ENCODE results near the gene HRAS. TPM values are rescaled to one million over a fixed set of nuclear protein-coding genes. Genes with fewer than 3 reads are reported as not detected.

The HRAS gene
- polyA plus RNA-seq, 3 donors, result 34.1 to 76.3 (median 58.1) TPM

DNA sequence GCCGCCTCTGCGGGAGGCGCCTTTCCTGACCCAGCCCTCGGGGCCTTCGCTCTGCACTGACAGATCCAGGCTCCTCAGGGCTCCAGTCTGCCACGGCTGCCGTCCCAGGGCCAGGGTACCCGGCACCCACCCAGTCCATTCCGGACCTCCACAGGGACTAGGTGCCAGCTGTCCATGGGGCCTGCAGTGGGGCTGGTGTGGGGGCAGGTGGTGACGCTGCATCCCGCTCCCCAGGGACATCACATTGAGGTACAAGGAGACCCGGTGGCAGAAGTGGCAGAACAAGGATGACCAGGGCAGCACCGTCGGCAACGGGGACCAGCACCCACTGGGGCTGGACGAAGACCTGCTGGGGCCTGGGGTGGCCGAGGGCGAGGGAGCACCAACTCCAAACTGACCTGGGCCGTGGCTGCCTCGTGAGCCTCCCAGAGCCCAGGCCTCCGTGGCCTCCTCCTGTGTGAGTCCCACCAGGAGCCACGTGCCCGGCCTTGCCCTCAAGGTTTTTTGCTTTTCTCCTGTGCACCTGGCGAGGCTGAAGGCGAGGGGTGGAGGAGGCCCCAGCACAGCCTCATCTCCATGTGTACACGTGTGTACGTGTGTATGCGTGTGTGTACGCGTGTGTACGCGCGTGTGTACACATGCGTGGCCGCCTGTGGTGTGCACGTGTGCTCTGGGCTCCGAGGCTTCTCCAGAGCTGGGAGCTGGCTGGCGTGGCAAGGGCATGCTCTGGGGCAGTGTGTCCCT lies 45.0 kb downstream of the HRAS start:
- 94 to 96% (median 95%) methylated on average over 38 of the region's 38 CpGs for WGBS, 3 donors
- H3K27ac ChIP-seq (ENCODE audit: low read depth, low read length), result no peak overlapping the region

DNA sequence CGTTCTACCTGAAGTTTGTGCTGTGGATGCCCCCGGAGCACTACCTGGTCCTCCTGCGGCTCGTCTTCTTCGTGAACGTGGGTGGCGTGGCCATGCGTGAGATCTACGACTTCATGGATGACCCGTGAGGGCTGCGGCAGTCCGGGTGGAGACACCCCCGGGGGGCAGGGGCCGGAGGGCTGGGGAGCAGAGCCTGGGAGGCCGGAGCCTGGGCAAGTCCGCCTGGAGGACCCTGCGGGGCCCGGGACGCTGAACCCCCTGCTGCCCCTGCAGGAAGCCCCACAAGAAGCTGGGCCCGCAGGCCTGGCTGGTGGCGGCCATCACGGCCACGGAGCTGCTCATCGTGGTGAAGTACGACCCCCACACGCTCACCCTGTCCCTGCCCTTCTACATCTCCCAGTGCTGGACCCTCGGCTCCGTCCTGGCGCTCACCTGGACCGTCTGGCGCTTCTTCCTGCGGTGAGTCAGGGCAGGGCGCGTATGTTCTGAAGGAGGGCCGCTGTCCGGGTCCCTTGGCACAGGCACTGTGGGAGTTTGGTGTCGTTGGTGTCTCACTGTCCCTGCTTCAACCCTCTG lies 45.7 kb downstream of the HRAS start:
- H3K27ac ChIP-seq (ENCODE audit: low read depth, low read length), result no peak overlapping the region
- WGBS, 3 donors, result 95% methylated on average over 36 to 37 of the region's 37 CpGs

DNA sequence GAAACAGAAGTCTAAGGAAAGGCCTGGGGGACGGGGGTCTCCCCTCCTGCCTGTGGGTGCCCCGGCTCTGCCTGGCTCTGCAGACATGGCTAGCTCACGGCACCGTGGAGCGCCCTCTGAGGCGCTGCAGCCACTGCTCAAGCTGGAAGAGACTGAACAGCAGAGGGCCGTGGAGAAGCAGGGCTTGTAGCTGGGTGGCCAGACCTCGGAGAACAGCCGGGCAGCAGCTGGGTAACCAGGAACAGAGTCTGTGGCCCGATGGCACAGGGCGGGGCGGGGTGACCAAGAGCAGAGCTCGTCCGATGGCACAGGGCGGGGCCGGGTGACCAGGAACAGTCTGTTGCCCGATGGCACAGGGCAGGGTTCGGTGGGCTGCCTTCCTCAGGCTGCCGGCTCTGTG lies 46.4 kb downstream of the HRAS start:
- H3K27ac ChIP-seq (ENCODE audit: low read depth, low read length), result no peak overlapping the region
- 90 to 92% (median 90%) methylated on average over 19 of the region's 19 CpGs for WGBS, 3 donors

DNA sequence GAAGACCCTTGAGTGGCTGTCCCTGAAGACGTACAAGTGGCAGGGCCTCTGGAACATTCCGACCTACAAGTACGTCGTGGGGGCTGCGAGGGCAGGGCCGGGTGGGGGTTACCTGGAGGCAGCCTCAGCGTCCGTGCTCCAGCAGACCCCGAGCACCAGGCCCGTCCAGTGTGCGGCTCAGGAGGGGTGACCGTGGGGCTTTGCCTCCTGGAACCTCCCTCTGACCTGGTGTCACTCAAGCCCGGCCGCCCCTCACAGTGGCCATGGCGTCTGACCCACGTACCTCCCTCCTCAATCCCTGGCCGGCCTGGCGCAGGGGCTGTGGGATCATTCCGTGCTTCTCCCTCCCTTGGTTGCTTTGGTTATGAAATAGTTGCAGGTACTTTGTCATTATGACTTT lies 46.8 kb downstream of the HRAS start:
- 87 to 94% (median 93%) methylated on average over 19 of the region's 19 CpGs for WGBS, 3 donors
- no peak overlapping the region for H3K27ac ChIP-seq (ENCODE audit: low read depth, low read length)

DNA sequence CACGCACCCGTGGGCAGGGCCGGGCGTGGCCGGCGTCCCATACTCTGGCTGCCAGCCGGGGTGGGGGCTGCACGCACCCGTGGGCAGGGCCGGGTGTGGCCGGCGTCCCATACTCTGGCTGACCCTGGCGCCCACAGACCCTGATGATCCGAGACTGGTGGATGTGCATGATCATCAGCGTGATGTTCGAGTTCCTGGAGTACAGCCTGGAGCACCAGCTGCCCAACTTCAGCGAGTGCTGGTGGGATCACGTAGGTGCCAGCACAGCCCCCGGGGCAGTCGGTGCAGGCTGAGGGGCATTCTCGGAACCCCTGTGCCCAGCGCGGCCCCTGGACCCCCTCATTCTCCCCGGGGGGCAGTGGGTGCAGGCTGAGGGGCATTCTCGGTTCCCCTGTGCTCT lies 47.3 kb downstream of the HRAS start:
- H3K27ac ChIP-seq (ENCODE audit: low read depth, low read length), result no peak overlapping the region
- WGBS, 3 donors, result 84 to 86% (median 84%) methylated on average over 25 of the region's 25 CpGs

DNA sequence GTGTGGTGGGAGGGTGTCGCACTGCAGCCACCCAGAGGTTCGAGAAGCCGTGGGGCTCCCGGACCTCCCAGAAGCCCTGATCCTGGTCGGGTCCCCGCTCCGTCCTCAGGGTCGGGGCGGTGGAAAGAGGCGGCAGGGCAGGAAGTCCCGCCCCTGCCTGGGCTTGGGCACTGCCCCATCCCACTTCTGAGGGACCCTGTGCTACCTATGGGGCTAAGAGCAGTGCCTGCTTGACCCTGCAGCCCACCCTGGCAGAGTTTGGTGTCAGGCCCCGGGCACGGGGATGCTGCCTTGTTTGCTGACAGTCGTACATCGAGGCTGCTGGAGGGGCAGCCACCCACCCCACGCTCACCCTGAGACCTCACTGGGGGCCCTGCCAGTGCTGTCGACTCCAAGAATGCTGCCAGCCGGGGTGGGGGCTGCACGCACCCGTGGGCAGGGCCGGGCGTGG lies 47.8 kb downstream of the HRAS start:
- 85 to 91% (median 89%) methylated on average over 19 to 22 of the region's 22 CpGs for WGBS, 3 donors
- no peak overlapping the region for H3K27ac ChIP-seq (ENCODE audit: low read depth, low read length)

DNA sequence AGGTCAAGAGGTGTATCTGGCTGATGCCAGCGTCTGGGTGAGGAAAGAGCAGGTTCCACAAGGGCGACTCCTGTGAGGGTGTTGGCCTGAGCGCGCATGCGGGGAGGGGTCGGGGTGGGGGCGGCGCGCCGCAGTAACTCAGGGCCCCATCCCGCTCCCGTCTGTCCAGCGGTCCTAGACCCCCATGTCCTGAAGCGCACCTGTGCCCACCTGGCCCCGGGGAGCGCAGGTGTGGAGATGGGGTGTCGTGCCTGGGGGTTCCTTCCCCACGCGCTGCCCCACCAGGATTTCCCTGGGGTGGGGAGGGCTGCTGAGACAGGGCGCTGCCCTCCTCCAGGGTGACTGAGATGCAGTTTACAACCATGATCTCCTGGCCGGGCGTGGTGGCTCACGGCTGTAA lies 49.2 kb downstream of the HRAS start:
- no peak overlapping the region for H3K27ac ChIP-seq (ENCODE audit: low read depth, low read length)
- WGBS, 3 donors, result 95 to 96% (median 96%) methylated on average over 22 to 23 of the region's 23 CpGs

DNA sequence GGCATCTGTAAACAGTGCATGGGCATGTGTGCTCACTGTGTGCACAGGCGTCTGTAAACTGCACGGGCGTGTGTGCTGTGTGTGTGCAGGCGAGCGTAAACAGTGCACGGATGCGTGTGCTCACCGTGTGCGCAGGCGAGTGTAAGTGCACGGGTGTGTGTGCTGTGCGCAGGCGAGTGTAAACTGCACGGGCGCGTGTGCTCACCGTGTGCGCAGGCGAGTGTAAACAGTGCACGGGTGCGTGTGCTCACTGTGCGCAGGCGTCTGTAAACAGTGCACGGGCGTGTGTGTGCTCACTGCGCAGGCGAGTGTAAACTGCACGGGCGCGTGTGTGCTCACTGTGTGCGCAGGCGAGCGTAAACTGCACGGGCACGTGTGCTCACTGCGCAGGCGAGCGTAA lies 50.8 kb downstream of the HRAS start:
- no peak overlapping the region for H3K27ac ChIP-seq (ENCODE audit: low read depth, low read length)
- 96 to 98% (median 96%) methylated on average over 38 of the region's 38 CpGs for WGBS, 3 donors

Other genes with a start within 250 kb of the HRAS start
- 100 to 1,000 TPM in 1 of 3 donors, 10 to 100 TPM in 2; 28.8 to 335 (median 51.2) TPM for gene PGGHG, start 246.4 kb downstream of the HRAS start, polyA plus RNA-seq
- under 1 TPM in 1 of 3 donors, not detected in 2; 0.35 TPM for gene IFITM5, start 236.1 kb downstream of the HRAS start, polyA plus RNA-seq
- gene IFITM2, start 227.8 kb downstream of the HRAS start, polyA plus RNA-seq, result 1,000 to 10,000 TPM in 2 of 3 donors, 100 to 1,000 TPM in 1; 208 to 1,862 (median 1,191) TPM
- 100 to 1,000 TPM in 2 of 3 donors, 10 to 100 TPM in 1; 84.7 to 356 (median 325) TPM for gene IFITM1, start 221.5 kb downstream of the HRAS start, polyA plus RNA-seq
- gene IFITM3, start 214.7 kb downstream of the HRAS start, polyA plus RNA-seq, result 1,000 to 10,000 TPM in 2 of 3 donors, 100 to 1,000 TPM in 1; 569 to 2,459 (median 1,570) TPM
- gene B4GALNT4, start 166.1 kb downstream of the HRAS start, polyA plus RNA-seq, result 1 to 10 TPM in 2 of 3 donors, under 1 TPM in 1; 0.99 to 3.8 (median 1.6) TPM
- 10 to 100 TPM in 1 of 3 donors, 1 to 10 TPM in 2; 1.0 to 15.4 (median 3.4) TPM for gene PKP3, start 141.4 kb downstream of the HRAS start, polyA plus RNA-seq
- gene SIGIRR, start 120.6 kb downstream of the HRAS start, polyA plus RNA-seq, result 10 to 100 TPM; 39.4 to 99.3 (median 49.2) TPM
- 10 to 100 TPM in 1 of 3 donors, 1 to 10 TPM in 1, under 1 TPM in 1; 0.45 to 14.3 (median 2.7) TPM for gene ANO9, start 93.6 kb downstream of the HRAS start, polyA plus RNA-seq
- gene PTDSS2, start 85.3 kb downstream of the HRAS start, polyA plus RNA-seq, result 10 to 100 TPM; 18.1 to 23.4 (median 22.0) TPM
- gene RNH1, start 28.3 kb downstream of the HRAS start, polyA plus RNA-seq, result 100 to 1,000 TPM in 2 of 3 donors, 10 to 100 TPM in 1; 93.4 to 217 (median 208) TPM
- gene LRRC56, start 2.0 kb upstream of the HRAS start, polyA plus RNA-seq, result 1 to 10 TPM in 2 of 3 donors, under 1 TPM in 1; 0.86 to 1.5 (median 1.4) TPM
- gene LMNTD2, start 25.2 kb upstream of the HRAS start, polyA plus RNA-seq, result 1 to 10 TPM; 1.2 to 5.2 (median 1.9) TPM
- 10 to 100 TPM in 2 of 3 donors, 1 to 10 TPM in 1; 6.1 to 43.9 (median 11.4) TPM for gene RASSF7, start 25.4 kb upstream of the HRAS start, polyA plus RNA-seq
- 10 to 100 TPM in 2 of 3 donors, 1 to 10 TPM in 1; 8.9 to 19.8 (median 16.0) TPM for gene PHRF1, start 40.9 kb upstream of the HRAS start, polyA plus RNA-seq
- 10 to 100 TPM; 20.7 to 49.3 (median 22.1) TPM for gene IRF7, start 80.4 kb upstream of the HRAS start, polyA plus RNA-seq
- under 1 TPM in 2 of 3 donors, not detected in 1; 0.39 to 0.74 TPM for gene CDHR5, start 89.4 kb upstream of the HRAS start, polyA plus RNA-seq
- not detected for gene SCT, start 91.6 kb upstream of the HRAS start, polyA plus RNA-seq
- under 1 TPM in 2 of 3 donors, not detected in 1; 0.16 to 0.18 TPM for gene DRD4, start 101.7 kb upstream of the HRAS start, polyA plus RNA-seq
- gene DEAF1, start 159.6 kb upstream of the HRAS start, polyA plus RNA-seq, result 10 to 100 TPM; 18.3 to 28.0 (median 18.8) TPM
- 10 to 100 TPM; 18.6 to 27.0 (median 19.8) TPM for gene TMEM80, start 160.2 kb upstream of the HRAS start, polyA plus RNA-seq
- 10 to 100 TPM; 11.2 to 54.5 (median 29.2) TPM for gene EPS8L2, start 170.7 kb upstream of the HRAS start, polyA plus RNA-seq
- gene TALDO1, start 211.9 kb upstream of the HRAS start, polyA plus RNA-seq, result 100 to 1,000 TPM in 2 of 3 donors, 10 to 100 TPM in 1; 99.7 to 306 (median 185) TPM
- gene GATD1, start 241.9 kb upstream of the HRAS start, polyA plus RNA-seq, result 10 to 100 TPM; 15.4 to 33.4 (median 32.5) TPM